Stimulated activated CD4-positive, alpha-beta T cell treated with anti-CD3 and anti-CD28 coated beads, Interleukin-12 subunit alpha, Interleukin-12 subunit beta, amount 100 ng/mL, for 48 hours (primary cell): ENCODE results near the gene EML1.
"Not testable (repeated sequence)": the region's sequence is repeated elsewhere in the genome, so short reads cannot be mapped to it uniquely, and the experiment has no call there.

Experiments
- DNase-seq, 3 donors: peaks; one replicate each; pipeline ENCODE4 v3.0.0-alpha.2; 2020; ENCODE audit warnings: low read depth in 2 of 3, low spot score in 1 of 3

The EML1 gene

DNA sequence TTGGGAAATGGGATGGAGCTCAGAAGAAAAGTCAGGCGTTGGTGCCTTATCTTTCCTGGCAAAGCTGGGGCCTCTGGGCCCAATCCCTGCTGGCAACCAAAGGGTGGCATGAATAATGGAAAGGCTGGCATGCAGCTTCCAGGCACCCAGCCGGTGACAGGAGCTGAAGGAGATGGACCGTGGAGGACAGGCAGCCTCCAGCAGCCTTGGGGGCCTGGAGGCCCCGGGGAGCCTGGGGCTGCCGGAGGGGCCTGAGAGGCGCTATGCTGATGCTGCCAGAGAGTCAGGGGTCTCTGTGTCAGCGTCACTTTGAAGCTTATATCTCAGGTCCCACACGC lies 38.2 kb upstream of the EML1 start:
- DNase-seq = no peak

DNA sequence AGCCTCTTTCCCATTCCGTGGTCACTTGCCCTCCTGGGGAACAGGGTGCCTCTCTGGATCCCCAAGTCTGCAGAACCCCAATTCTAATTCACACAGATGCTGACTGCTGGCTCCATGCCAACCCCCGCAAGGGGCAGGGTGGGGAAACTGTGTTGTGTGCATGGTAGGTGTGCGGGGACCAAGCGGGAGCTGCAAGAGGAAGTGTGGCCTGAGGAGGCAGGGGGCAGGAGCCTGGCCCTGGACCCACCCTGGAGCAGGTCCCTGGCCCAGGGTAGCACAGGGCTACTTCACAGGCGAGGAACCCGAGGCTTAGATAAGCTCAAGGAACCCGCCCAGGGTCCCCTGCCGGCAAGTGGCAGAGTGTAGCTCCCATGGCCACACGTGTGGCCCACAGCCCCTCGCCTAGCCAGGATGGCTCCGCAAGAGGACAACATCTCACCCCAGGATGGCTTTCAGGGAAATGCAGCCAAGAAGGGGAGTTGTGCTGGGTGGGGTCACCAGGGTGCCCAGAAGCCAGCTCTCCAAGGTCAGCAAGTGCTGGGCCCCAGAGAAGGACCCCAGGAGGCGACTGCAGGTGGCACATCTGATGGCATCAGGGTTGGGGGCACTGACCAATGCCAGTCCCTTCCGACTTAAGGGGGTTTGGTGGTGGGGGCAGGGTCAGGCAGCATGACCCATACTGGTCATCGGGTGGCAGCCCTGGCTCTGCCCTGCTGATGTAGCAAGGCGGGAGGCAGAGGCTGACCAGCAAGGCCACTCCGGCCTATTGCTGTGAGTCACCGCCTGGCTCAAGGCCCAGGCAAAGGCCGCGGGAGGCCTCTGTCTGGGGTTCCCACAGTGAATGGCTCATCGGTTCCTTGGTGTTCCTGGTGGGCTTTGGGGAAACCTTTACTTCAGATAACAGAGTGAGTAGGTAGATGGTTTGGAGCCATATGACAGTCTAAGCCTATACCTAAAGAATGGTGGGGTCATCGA lies 37.3 kb upstream of the EML1 start:
- no peak for DNase-seq

DNA sequence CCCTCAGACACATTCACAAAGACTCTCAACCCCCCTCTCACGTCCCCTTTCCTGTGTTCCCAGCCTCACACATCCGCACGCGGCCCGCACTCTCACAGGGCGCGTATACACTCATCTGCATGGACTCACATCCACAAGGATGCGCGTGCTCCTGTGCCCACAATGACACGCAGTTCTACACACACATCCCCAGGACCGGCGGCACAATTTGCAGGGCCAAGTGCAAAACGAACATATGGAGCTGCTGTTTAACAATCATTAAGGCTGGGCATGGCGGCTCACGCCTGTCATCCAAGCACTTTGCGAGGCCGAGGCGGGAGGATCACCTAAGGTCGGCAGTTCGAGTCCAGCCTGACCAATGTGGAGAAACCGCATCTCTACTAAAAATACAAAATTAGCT lies 36.4 kb upstream of the EML1 start:
- no peak for DNase-seq

DNA sequence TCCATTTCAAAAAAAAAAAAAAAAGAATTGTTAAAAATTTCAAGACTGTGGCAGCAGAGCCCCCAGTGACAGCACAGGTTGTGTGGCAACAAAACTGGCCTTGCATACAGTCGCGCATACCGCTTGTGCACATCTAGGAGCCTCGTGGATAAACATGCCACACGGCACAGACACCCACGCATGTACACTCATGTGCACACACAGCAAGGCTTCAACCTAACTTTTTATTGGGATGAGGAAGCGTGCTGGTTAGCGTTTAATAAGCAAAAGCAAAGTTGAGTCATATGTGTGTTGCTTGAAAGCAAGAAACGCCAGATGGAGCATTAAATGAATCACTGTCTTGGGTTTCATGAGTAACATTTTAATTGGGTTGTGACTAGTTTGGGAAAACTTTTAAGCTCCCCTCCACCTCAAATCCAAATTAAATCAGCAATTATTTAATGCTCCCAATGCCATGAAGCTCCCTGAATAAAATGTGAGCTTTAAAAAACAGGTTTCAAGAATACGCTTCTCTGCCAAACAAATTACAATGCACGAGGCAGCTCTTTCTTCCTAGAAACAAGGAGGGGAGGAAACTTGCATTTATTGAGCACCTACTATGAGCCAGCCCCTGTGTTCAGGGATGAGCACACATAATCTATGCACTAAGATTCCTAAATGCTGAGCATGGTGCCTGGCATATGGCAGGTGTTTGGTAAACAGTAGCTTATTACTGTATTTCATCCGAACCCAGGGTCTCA lies 35.7 kb upstream of the EML1 start:
- DNase-seq = no peak

DNA sequence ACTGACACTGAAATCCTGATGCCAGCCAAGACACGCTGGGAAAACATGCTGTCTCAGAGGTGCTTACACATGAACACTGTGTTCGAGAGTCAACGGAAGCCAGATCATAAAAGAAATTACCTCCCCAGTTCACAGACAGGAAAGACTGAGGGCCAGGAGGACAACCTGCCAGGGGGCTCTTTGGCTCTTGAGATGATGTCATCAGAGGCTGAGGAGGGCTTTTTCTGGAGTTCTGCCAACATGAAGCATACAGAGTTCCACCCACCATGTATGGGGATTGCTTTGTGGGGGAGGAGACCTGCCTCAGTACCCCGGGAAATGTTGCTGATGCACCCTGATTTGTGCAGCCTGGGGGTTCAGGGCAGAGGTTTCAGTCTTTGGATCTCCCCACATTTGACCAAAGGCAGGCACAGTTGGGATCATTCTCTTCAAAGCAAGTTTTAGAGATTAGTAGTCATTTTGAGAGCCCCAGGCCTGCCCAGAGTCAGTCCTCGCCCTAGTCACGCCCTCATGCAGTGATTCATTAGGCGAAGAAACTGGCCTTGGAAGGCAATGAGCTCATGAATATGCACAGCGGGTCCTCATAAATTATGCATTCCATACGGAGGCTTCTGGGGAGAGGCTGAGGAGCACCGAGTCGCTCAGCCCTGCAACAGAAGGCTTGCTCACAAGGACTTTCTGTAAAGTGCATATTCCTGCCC lies 34.9 kb upstream of the EML1 start:
- DNase-seq = no peak

DNA sequence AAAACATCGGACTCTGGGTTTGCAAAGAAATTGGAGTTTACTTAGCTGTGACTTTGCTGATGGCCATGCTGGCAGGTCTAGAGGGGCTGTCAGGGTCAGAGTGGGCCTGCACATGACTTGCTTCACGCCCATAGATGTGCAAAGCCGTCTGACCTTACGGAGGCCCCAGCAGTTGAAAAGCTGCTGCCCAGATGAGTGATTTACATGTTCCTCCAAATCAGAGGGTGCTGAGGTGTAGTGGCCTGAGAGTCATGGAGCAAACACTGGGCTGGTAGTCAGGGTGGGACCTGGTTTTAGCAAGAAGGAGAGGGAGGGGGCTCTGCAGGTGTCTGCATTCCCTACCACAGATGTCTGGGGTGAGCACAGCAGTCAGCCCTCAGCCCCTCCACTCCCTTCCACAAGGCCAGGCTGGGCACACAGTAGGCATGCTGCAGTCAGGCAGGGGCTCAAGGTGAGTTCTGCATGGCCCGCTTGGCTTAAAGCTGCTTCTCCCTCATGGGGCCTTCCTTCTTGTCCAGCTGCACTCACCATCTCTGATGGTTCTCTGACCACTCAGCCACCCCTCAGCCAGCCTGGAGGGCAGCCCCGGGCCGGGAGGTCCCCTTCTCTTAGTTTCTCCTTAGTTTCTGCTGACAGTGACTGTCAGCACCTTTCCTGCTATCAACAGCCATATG lies 34.2 kb upstream of the EML1 start:
- DNase-seq = no peak

DNA sequence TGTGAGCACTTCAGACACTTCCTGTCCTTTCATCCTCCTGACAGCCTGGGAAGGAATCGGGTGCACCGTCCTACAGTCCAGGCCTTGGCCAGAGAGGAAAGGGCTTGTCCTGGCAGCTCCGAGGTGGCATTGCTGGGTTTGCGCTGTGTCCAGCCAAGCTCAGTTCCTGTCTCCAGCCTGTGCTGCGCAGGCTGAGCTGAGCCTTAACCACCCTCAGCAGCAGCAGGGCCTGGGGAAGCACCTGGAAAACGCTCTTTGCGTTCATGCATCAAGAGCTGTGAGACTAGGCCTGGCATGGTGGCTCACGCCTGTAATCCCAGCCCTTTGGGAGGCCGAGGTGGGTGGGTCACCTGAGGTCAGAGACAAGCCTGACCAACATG lies 33.7 kb upstream of the EML1 start:
- no peak for DNase-seq

DNA sequence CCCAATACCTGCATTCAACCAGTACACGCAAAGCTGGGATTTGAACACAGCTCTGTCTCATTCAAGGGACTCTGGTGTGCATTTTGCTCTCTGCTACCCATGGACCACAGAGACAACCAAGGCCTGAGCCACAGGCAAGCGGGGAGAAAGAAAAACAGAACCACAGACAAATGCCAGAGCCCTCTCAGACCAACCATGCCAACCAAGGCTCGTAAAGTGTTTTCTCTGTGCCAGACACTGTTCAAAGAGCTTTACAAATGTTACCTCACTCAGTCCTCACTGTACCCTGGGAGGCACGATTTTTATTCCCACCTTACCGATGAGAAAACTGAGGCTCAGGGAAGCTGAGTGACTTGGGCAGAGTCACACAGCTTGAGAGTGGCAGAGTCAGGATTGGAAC lies 32.4 kb upstream of the EML1 start:
- no peak for DNase-seq

DNA sequence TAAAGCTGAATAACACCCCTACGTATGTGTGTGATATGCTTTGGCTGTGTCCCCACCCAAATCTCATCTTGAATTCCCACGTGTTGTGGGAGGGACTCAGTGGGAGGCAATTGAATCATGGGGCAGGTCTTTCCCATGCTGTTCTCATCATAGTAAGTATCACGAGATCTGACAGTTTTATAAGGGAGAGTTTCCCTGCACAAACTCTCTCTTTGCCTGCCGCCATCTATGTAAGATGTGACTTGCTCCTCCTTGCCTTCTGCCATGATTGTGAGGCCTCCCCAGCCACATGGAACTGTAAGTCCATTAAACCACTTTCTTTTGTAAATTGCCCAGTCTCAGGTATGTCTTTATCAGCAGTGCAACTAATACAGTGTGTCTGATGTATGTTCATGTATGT lies 30.3 kb upstream of the EML1 start:
- DNase-seq = not testable (repeated sequence)

DNA sequence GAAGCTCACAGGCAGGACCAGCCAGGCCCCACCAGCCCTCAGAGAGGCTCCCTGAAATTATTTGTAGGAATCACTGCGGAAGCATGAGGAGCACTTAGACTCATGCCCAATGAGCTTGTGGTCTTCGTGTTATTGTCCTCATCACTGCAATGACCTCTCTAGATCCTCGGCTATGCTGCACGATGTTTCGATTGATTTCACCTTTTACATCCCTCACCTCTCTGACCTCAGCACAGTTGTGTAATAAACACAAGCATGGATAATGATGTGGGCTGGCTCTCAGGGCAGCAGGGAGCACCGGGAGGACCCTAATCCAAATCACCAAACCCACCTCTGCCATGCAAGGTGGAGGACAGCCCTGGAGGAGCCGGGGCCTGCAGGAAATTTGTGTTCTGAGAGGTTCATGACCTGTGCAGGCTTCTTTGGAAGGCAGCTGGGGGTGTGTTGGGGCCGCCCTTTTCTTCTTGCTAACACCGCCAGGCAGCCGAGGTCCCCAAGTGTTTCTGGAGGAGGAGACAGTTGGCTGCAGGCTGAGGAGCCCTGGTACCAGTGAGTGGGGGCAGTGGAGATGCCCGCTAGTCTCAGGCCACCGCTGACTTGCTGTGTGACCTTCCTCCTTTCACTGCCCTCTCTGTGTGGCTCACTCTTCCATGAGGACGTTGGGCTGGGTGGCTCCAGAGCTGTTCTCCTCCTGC lies 29.5 kb upstream of the EML1 start:
- DNase-seq = no peak

DNA sequence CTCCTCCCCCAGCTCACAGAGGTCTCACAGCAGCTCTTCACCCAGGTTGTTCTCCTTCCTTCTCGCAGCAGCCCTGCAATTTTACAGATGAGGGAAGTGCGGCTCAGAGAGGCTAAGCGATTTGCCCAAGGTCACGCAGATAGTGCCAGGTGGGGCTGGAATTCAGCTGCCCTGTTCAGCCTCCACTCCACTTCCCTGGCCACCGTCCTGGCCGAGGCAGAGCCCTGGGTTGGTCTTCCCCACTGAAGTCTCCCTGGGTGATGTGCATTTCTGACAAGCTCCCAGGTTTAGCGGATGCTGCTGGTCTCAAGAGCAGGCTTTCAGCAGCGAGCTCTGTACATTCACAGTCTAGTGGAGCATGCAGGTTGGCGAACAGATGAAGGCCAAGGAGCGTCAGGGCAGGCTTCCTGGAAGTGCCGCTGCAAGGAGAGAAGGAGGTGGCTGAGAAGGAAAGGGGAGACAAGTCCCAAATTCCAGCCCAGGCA lies 28.9 kb upstream of the EML1 start:
- DNase-seq = no peak

DNA sequence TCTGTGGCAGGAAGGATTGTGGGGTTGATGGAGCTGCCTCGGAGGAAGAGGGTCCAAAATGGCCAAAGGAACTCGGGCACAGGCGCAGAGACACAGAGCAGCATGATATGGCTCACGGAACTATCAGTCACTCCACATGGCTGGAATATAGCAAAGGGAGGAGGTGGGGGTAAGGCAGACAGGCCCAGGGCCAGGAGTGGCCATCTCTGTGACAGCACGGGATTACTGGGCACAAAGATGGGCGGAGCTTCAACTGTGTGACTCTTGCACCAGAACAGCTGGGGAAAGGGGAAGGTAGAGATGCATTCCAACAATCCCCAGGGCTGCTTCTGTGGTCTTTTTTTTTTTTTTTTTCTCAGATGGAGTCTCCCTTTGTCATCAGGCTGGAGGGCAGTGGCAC lies 24.8 kb upstream of the EML1 start:
- no peak for DNase-seq

DNA sequence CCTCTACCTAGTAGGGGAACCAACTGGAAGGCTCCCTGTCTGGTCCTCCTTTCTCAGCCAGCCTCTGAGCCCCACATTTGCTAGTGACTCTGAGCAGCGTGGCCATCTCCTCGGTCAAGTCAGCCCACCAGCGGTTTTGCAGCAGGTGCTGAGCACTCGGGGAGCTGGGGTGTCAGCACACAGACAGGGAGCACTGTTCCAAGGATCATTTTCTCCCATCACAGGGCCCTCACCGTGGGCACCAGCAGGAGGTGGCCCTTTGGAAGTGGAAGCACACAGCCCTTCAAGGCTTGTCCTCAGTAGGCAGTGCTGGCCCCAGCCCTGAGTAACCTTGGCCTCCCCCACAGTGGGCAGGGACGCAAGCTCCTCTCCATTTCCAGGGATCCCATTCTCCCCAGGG lies 24.1 kb upstream of the EML1 start:
- no peak for DNase-seq

DNA sequence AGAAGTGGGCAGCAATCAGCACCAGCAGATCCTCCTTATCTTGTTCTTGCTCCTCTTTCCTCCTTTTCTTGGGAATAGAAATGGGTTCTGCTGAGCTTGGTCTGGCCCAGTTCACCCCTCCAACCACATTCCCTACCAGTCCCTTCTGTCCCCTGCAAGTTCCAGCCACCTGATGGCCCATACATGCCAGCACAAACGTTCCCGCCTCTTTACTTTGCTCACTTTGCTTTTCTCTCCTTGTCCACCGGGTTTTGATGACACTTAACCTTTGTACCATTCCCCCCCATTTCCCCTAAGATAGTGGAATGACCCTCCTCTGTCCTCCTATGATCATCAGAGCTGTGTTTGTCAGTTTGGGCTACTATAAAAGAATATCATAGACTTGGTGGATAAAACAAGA lies 23.4 kb upstream of the EML1 start:
- DNase-seq = no peak

DNA sequence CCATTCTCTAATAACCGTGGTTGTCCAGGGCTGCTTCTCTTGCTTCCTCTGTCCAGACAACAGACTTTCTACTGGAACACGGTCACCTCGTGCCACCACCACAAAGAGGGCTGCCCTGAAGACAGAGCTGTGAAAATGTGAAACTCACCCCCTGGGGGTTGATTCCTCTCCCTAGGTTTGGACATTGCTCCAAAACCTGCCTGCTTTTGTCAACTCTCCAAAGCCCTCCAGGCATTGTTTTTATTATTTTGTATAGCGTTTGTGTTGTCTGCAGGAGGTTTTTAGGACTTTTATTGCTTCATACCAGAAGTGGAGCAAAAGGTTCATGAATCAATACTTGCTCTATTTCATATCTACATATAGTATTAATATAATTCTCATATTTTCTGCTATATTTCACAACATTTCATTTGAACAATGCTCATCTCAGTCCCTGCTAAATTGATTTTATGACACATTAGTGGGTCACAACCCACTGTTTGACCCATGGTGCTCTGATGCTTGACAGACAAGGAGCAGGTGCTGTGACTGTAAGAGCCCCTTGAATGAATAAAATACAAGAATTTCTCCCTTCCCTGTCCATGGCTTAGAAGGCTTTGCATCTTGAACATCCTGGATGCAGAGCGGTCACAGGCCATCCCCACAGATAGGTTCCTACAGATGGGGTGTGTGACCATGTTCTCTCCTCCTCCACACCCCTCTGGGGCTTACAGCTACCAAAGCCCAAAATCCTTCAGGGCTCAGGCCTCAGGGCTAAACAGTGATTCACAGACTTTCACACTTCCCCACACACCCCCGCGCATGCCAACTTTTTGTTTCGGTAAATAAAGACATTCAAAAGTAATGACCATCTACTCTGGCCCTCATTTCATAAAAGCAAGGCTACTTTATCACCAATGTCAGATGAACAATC lies 20.6 kb upstream of the EML1 start:
- DNase-seq = no peak

DNA sequence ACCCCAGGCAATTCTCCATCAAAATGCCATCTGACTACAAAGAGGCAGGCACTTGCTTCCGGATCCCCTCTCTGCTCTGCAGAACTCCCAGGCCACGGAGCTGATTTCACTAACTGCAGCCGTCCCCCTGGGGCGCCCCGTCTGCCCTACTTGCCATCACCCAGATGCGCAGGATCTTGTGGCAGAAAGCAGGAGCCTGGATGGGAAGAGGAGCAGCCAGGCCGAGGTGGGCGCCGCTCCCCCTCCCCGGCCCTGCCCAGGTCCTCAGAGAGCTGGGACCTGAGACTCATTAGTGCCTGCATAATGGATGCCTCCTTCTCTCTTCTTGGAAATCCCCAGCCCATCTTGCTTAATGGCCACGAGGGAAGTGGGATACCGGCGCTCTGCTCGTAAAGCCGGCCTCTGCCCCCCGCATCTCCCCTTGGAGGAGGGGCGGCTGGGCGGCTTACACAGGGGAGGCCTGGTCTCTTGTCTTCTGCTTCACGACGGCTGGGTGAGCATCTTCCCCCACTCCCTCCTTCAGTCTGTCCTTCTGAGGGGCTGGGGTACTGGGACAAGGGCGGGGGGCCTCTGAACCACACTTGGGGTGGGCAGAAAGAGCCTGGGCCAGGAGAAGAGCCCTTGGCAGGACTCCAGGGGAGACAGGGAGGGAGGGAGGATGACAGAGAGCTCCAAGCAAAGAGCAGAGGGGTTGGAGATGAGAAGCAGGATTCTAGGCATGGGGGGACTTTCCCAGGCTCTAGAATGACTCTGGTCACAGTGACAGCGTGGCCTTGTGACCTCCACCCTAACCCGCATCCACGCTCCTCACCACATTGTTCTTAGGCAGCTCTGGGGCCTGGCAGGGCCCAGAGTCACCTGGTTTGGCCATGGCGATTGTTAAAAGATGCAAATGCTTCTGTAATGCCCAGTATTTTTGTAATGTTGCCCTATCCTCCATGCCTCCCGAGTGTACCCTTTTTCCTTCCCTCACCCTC lies 19.4 kb upstream of the EML1 start:
- DNase-seq = no peak

DNA sequence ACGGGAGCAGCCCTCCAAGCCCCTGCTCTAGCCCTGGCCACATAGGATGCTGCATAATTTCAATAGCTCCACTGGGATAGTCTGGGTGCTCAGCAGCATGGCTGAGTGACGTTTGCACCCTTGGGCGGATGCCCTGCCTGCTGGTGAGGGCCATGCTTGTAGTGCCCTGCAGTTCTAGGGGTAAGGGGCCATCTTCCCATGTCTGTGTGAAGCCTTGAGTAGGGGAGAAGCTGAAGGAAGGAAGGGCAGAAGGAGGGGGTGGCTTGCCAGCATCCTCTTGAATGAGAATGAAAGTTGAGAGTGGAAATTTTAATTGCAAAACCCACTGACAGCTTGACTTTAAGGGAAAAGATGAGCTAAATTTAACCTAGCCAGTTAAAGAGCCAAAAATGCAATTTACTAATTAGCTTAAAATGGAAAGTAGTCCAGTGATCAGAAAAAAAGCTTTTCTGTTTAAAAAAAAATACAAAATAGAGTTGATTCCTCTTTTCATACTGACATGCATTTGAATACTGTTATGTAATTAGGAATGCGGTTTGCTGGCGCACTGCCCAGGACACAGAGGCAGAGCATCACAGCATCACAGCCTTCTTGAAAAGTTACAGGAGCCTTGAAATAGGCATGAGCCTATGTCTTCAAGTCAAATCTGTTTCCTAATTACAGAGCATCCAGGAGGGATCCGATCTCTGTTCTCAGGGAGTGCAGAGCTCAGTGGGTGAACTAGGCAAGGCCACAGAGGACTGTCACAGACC lies 18.5 kb upstream of the EML1 start:
- no peak for DNase-seq

DNA sequence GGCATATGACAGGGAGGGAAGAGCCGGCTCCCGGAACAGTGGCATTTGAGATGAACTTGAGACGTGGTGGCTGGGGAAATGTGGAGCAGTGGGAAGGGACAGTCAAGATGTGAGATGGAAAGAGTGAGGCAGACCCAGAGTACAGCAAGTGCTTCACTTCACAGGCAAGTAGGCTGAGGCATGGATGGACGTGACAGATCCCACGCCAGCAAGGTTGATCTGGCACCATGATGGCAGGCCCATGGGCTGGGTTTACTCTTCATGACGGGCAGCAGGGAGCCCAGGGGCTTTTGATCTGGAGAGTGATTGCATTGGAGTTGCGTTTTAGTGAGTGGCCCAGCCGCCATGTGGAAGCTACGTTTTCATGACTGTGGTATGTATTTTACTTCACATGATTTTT lies 17.9 kb upstream of the EML1 start:
- no peak for DNase-seq
